22Rv1 (cell line): ENCODE results near the gene ARHGAP42.

ENCODE experiments used
- ZFX ChIP-seq: fragments of 450-650 bp; IDR thresholded peaks from 2 replicates; pipeline ENCODE4 v1.6.1; 2017; ENCODE audit warnings: antibody characterized with exemption, borderline replicate concordance
- TF ChIP-seq, protein P1 (sequence below): fragments of 450-650 bp; IDR thresholded peaks from 2 replicates; pipeline ENCODE4 v1.5.1; 2017; ENCODE audit warnings: mild to moderate bottlenecking

DNA sequence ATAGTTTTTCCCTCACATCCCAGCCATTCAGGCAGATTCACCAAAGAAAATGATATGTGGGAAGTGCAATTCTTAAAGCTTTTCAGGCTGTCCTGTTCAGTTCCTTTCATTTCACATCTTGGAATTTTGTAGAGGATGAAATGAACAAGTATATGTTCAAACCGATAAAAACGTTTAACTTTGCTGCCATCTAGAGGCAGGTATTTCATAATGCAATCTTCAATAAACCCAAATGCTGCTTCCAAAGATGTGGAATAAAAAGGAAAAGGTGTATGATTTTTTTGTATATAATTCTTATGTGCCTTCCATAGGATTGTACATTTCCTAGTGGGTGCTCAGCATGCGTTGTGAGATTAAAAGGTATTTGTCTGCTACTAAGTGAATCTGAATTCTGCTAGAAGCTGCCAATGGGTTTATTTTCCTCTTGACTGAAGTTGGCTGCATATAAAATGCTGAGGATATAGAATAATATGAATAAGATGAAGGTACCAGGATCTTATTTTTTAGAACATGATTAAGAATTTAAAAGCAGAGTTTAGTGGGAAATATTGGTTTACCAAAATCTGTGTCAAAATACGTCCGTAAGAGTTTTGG is 243.2 kb downstream of the ARHGAP42 start:
- TF ChIP-seq ZFX = no peak
- TF ChIP-seq, protein P1, sequence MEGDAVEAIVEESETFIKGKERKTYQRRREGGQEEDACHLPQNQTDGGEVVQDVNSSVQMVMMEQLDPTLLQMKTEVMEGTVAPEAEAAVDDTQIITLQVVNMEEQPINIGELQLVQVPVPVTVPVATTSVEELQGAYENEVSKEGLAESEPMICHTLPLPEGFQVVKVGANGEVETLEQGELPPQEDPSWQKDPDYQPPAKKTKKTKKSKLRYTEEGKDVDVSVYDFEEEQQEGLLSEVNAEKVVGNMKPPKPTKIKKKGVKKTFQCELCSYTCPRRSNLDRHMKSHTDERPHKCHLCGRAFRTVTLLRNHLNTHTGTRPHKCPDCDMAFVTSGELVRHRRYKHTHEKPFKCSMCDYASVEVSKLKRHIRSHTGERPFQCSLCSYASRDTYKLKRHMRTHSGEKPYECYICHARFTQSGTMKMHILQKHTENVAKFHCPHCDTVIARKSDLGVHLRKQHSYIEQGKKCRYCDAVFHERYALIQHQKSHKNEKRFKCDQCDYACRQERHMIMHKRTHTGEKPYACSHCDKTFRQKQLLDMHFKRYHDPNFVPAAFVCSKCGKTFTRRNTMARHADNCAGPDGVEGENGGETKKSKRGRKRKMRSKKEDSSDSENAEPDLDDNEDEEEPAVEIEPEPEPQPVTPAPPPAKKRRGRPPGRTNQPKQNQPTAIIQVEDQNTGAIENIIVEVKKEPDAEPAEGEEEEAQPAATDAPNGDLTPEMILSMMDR = peak; percentile 69
